GM21717 (cell line): ENCODE measurements around the gene CSTF1.
"Not testable (repeated sequence)": the region's sequence is repeated elsewhere in the genome, so short reads cannot be mapped to it uniquely, and the experiment has no call there.

Experiments used
- ATAC-seq: cut with Tn5 transposase; IDR thresholded peaks from one replicate; pipeline ENCODE4 v1.9.1; 2021; ENCODE audit warnings: mild to moderate bottlenecking, moderate library complexity; ENCODE audit not compliant: unreplicated experiment

The CSTF1 gene

GRCh38 chr20:56403465-56403864 is 11.0 kb downstream of the CSTF1 start:
- ATAC-seq = no peak

- not testable (repeated sequence) for ATAC-seq
Measured at GRCh38 chr20:56405356-56405755, 12.9 kb downstream of the CSTF1 start.

- ATAC-seq = no peak
Measured at GRCh38 chr20:56406910-56407309, 14.5 kb downstream of the CSTF1 start.

- no peak for ATAC-seq
Measured at GRCh38 chr20:56409521-56409920, 17.1 kb downstream of the CSTF1 start.

GRCh38 chr20:56409956-56410355 is 17.5 kb downstream of the CSTF1 start:
- ATAC-seq = no peak

- ATAC-seq = not testable (repeated sequence)
Measured at GRCh38 chr20:56411287-56411686, 18.8 kb downstream of the CSTF1 start.

- ATAC-seq = peak; percentile 49
Measured at GRCh38 chr20:56411759-56412472, 19.5 kb downstream of the CSTF1 start, which contains the start of gene CASS4. Gene CASS4 (plus strand): TSS chr20:56412260. CDS start chr20:56412459, 199 bp downstream.

GRCh38 chr20:56412473-56412790 is 20.0 kb downstream of the CSTF1 start:
- ATAC-seq = no peak

GRCh38 chr20:56412949-56413348 is 20.5 kb downstream of the CSTF1 start:
- ATAC-seq = no peak

GRCh38 chr20:56414842-56415765 is 22.7 kb downstream of the CSTF1 start:
- no peak for ATAC-seq

- no peak for ATAC-seq
Measured at GRCh38 chr20:56417402-56417801, 25.0 kb downstream of the CSTF1 start.

GRCh38 chr20:56417911-56418310 is 25.5 kb downstream of the CSTF1 start:
- no peak for ATAC-seq

- ATAC-seq = no peak
Measured at GRCh38 chr20:56418385-56418861, 26.0 kb downstream of the CSTF1 start.

GRCh38 chr20:56420028-56420427 is 27.6 kb downstream of the CSTF1 start:
- ATAC-seq = no peak

- ATAC-seq = no peak
Measured at GRCh38 chr20:56420940-56421688, 28.7 kb downstream of the CSTF1 start.

GRCh38 chr20:56422076-56422823 is 29.8 kb downstream of the CSTF1 start:
- no peak for ATAC-seq

GRCh38 chr20:56422824-56423189 is 30.4 kb downstream of the CSTF1 start:
- no peak for ATAC-seq

GRCh38 chr20:56423211-56423610 is 30.8 kb downstream of the CSTF1 start:
- ATAC-seq = no peak

GRCh38 chr20:56423886-56424285 is 31.4 kb downstream of the CSTF1 start:
- no peak for ATAC-seq

- no peak for ATAC-seq
Measured at GRCh38 chr20:56424931-56425330, 32.5 kb downstream of the CSTF1 start.

GRCh38 chr20:56426026-56426425 is 33.6 kb downstream of the CSTF1 start:
- ATAC-seq = no peak
